Keratinocyte (primary cell): ENCODE data around the gene ADH5. TPM values are rescaled to one million over a fixed set of nuclear protein-coding genes. Genes with fewer than 3 reads are reported as not detected.

ENCODE experiments used
- DNase-seq: peaks from one replicate; pipeline ENCODE4 v3.0.0-alpha.2; 2011; ENCODE audit warnings: low read depth, missing footprints, low spot score
- FAIRE-seq: peaks from 2 replicates; lab custom pipeline; 2011; peaks lifted over from hg19 to GRCh38; lab: Jason Lieb, UNC
- H2AFZ ChIP-seq: 2 replicates; pipeline ENCODE4 v1.6.0; 2012; ENCODE audit warnings: low read length, control low read depth, inconsistent platforms; ENCODE audit not compliant: control insufficient read depth
- H3K27ac ChIP-seq: 2 replicates; pipeline ENCODE4 v1.5.1; 2011; ENCODE audit warnings: low read length; ENCODE audit not compliant: control insufficient read depth, insufficient read depth
- H3K27me3 ChIP-seq: 3 replicates; pipeline ENCODE4 v1.6.0; 2011; ENCODE audit warnings: low read length; ENCODE audit not compliant: control insufficient read depth, insufficient read depth; ENCODE audit errors: extremely low read depth
- H3K36me3 ChIP-seq, 2 experiments: 2 replicates in 1 of 2; 3 replicates in 1 of 2; pipeline ENCODE4 v1.5.1; 2011; ENCODE audit warnings: low read length in 2 of 2, mild to moderate bottlenecking in 1 of 2; ENCODE audit not compliant: control insufficient read depth in 2 of 2, insufficient read depth in 2 of 2; ENCODE audit errors: extremely low read depth in 1 of 2
- H3K4me1 ChIP-seq: 3 replicates; pipeline ENCODE4 v1.5.1; 2011; ENCODE audit warnings: low read length; ENCODE audit not compliant: control insufficient read depth, insufficient read depth; ENCODE audit errors: extremely low read depth
- H3K4me2 ChIP-seq: 3 replicates; pipeline ENCODE4 v1.6.0; 2011; ENCODE audit warnings: low read depth, low read length; ENCODE audit not compliant: control insufficient read depth, insufficient read depth; ENCODE audit errors: extremely low read depth
- H3K4me3 ChIP-seq, 3 experiments: fragments of 200-600 bp in 1 of 3; sonication (generic) in 1 of 3; 2 replicates in 2 of 3; 3 replicates in 1 of 3; pipeline ENCODE4 v1.5.1; 2011 to 2016; ENCODE audit warnings: low read length in 3 of 3, mild to moderate bottlenecking in 3 of 3, control low read depth in 2 of 3, inconsistent platforms in 1 of 3, low read depth in 1 of 3, mixed read lengths in 1 of 3, mixed run types in 1 of 3, moderate library complexity in 1 of 3; ENCODE audit not compliant: control insufficient read depth in 2 of 3, insufficient read depth in 2 of 3; ENCODE audit errors: extremely low read depth in 1 of 3
- H3K79me2 ChIP-seq: 2 replicates; pipeline ENCODE4 v1.6.0; 2012; ENCODE audit warnings: low read length; ENCODE audit not compliant: control insufficient read depth, insufficient read depth
- H3K9ac ChIP-seq: 3 replicates; pipeline ENCODE4 v1.6.0; 2011; ENCODE audit warnings: low read length; ENCODE audit not compliant: control insufficient read depth, insufficient read depth; ENCODE audit errors: extremely low read depth
- H3K9me1 ChIP-seq: 3 replicates; pipeline ENCODE4 v1.6.0; 2011; ENCODE audit warnings: low read length; ENCODE audit not compliant: control insufficient read depth, insufficient read depth; ENCODE audit errors: extremely low read depth
- H3K9me3 ChIP-seq: 2 replicates; pipeline ENCODE4 v1.5.1; 2012; ENCODE audit warnings: low read depth, low read length; ENCODE audit not compliant: control insufficient read depth
- H4K20me1 ChIP-seq: 3 replicates; pipeline ENCODE4 v1.6.0; 2011; ENCODE audit warnings: low read length; ENCODE audit not compliant: control insufficient read depth, insufficient read depth; ENCODE audit errors: extremely low read depth
- EZH2 ChIP-seq: IDR thresholded peaks from one replicate; pipeline ENCODE4 v1.6.1; 2012; ENCODE audit warnings: inconsistent platforms, mild to moderate bottlenecking, low read length, moderate library complexity
- dilution Hi-C: fragments of 300-500 bp; cut with MboI; formaldehyde crosslinking; loops from one replicate; pipeline ENCODE4 v1.7.0; 2020; ENCODE audit warnings: low sequenced_read_pairs; ENCODE audit not compliant: extremely low pct_ligation_motif_present
- polyA plus RNA-seq, 5 experiments: library from polyadenylated mRNA; depleted of rRNA in 3 of 5; stranded (reverse) in 3 of 5; stranded (forward) in 1 of 5; unstranded in 1 of 5; fragments of >200 nt; gene quantifications; 1 replicate in 1 of 5; 2 replicates in 3 of 5; 3 replicates in 1 of 5; pipeline versions ENCODE4 v1.2.1 to v1.2.3, GENCODE V29; 2011 to 2012; ENCODE audit warnings: missing spikeins in 2 of 5, low read depth in 1 of 5, low replicate concordance in 1 of 5
- TF ChIP-seq, protein P1 (sequence below), 3 experiments: IDR thresholded peaks in 1 of 3; conservative IDR thresholded peaks in 1 of 3; optimal IDR thresholded peaks in 1 of 3; 2 replicates in 2 of 3; 3 replicates in 1 of 3; pipeline versions ENCODE3 to v1.5.1; 2011; ENCODE audit warnings: low read length in 3 of 3, mild to moderate bottlenecking in 3 of 3, moderate library complexity in 2 of 3, control low read depth in 1 of 3, inconsistent platforms in 1 of 3; ENCODE audit not compliant: insufficient read depth in 2 of 3; ENCODE audit errors: extremely low read depth in 1 of 3

The ADH5 gene
- polyA plus RNA-seq, 1 donor (not counting 4 experiments of a cell fraction or from before 2014, with no cell fraction given): 314 TPM

- Histone ChIP-seq H3K79me2 (no peaks in the 10 kb centered on the region), H3K4me2 (no peak overlapping the region), H3K4me1 (no peaks in the 10 kb centered on the region), H3K36me3 (no peaks in the 10 kb centered on the region), H3K9ac (no peak overlapping the region), H3K27me3 (no peaks in the 10 kb centered on the region), H3K27ac (no peak overlapping the region), H3K9me1 (no peaks in the 10 kb centered on the region), H4K20me1 (no peaks in the 10 kb centered on the region), H2AFZ (no peak overlapping the region), H3K4me3 (no peak overlapping the region), H3K9me3 (peaks cover 2% of the 10 kb centered on the region)
- FAIRE-seq (no peak), DNase-seq (no peak)
- TF ChIP-seq EZH2: no peak
- TF ChIP-seq, protein P1, sequence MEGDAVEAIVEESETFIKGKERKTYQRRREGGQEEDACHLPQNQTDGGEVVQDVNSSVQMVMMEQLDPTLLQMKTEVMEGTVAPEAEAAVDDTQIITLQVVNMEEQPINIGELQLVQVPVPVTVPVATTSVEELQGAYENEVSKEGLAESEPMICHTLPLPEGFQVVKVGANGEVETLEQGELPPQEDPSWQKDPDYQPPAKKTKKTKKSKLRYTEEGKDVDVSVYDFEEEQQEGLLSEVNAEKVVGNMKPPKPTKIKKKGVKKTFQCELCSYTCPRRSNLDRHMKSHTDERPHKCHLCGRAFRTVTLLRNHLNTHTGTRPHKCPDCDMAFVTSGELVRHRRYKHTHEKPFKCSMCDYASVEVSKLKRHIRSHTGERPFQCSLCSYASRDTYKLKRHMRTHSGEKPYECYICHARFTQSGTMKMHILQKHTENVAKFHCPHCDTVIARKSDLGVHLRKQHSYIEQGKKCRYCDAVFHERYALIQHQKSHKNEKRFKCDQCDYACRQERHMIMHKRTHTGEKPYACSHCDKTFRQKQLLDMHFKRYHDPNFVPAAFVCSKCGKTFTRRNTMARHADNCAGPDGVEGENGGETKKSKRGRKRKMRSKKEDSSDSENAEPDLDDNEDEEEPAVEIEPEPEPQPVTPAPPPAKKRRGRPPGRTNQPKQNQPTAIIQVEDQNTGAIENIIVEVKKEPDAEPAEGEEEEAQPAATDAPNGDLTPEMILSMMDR (optimal IDR thresholded peaks at IDR 0.05 in 1 of 3, IDR thresholded peaks at IDR 0.05 in 1 of 3, conservative IDR thresholded peaks at IDR 0.05 in 1 of 3; ENCODE audit: extremely low read depth in 1 of 3, insufficient read depth in 2 of 3, low read length in 3 of 3): no peak
- dilution Hi-C loops: no loop called here
These were observed 42.8 kb upstream of the ADH5 start for GRCh38 chr4:99131378-99131777.

DNA sequence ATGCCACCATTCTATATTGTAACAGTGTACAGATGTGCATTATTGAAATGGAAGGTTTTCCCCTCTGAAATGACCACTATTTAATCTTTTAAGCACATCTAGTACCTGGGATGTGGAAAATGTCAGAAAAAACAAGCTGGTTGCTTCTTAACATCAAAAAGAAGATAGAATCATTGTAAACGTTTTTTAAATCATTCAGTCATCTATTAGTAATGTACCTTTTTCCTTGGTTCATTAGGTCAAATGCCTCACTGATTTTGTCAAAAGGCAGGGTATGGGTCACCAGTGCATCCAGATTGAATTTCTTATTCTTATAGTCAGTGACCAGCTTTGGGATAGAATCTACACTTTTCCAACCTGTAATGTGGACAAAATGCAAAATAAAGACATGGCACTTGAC is 37.8 kb upstream of the ADH5 start:
- Histone ChIP-seq H4K20me1 (no peaks in the 10 kb centered on the region), H3K27me3 (no peaks in the 10 kb centered on the region), H3K4me3 (no peak overlapping the region), H3K4me2 (no peak overlapping the region), H3K9ac (no peak overlapping the region), H3K79me2 (no peaks in the 10 kb centered on the region), H3K9me3 (peaks cover 2% of the 10 kb centered on the region), H3K9me1 (no peaks in the 10 kb centered on the region), H3K36me3 (no peaks in the 10 kb centered on the region), H3K4me1 (no peaks in the 10 kb centered on the region), H2AFZ (no peak overlapping the region), H3K27ac (no peak overlapping the region)
- TF ChIP-seq, protein P1 (optimal IDR thresholded peaks at IDR 0.05 in 1 of 3, IDR thresholded peaks at IDR 0.05 in 1 of 3, conservative IDR thresholded peaks at IDR 0.05 in 1 of 3; ENCODE audit: extremely low read depth in 1 of 3, insufficient read depth in 2 of 3, low read length in 3 of 3): no peak
- no peak for TF ChIP-seq EZH2
- FAIRE-seq: no peak
- dilution Hi-C loops: no loop called here
- DNase-seq: no peak
